Mesodermal cell (in vitro differentiated cells): ENCODE measurements around the gene RNASE8.

Experiments used
- H3K27ac ChIP-seq: 2 replicates; pipeline ENCODE4 v1.7.0; 2013; ENCODE audit warnings: mild to moderate bottlenecking, low read depth, low read length, moderate library complexity; ENCODE audit not compliant: severe bottlenecking
- H3K36me3 ChIP-seq: 2 replicates; pipeline ENCODE4 v1.7.1; 2013; ENCODE audit warnings: mild to moderate bottlenecking, low read length, moderate library complexity; ENCODE audit not compliant: control insufficient read depth, insufficient read depth
- H3K4me1 ChIP-seq: one replicate; pipeline ENCODE4 v1.7.1; 2013; ENCODE audit warnings: mild to moderate bottlenecking, low read length; ENCODE audit not compliant: insufficient read depth, control insufficient read depth, poor library complexity, severe bottlenecking
- H3K4me3 ChIP-seq: 2 replicates; pipeline ENCODE4 v1.7.0; 2013; ENCODE audit warnings: low read length, control low read depth, mild to moderate bottlenecking; ENCODE audit not compliant: insufficient read depth, poor library complexity, severe bottlenecking; ENCODE audit errors: extremely low read depth
- H3K9me3 ChIP-seq: 2 replicates; pipeline ENCODE4 v1.7.1; 2013; ENCODE audit warnings: mild to moderate bottlenecking, low read length, moderate library complexity; ENCODE audit not compliant: control insufficient read depth
- WGBS, 2 experiments: methylation state at CpG; one replicate each; pipeline ENCODE4 v1.1.5; 2013; ENCODE audit warnings: missing lambda C conversion rate in 2 of 2; ENCODE audit not compliant: insufficient coverage in 2 of 2; 5-methylcytosine and 5-hydroxymethylcytosine counted together

Gene RNASE8

DNA sequence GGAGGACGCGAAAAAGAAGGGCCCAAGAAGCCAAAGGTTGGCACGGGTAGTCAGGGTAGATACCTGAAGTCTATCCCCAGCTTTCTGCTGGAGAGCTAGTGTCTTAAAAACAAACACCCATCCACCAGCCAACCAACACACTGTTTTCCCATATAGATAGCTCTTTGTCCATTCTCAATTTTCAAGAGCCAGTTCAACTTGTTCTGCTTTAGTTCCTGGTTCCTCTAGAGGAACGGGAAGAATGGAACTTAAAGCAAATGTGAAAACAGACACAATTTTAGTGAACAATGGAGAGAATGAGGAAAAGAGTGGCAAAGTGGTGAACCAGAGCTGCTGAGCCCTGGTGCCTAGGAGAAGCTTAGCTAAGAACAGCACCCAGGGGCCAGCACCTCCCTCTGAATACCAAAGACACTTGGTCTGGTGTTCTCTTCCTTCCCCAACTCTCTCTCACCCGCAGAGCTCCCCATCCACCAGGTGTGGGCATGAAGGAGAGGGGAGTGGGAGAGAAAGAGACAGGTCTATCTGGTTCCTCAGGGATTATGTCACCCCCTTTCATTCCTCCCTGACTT is 36.6 kb upstream of the RNASE8 start:
- WGBS, 2 experiments, result 91 to 100% methylated on average over 2 to 4 of the region's 5 CpGs
- Histone ChIP-seq H3K4me1 (peaks cover 18% of the 10 kb centered on the region), H3K4me3 (no peak overlapping the region), H3K9me3 (no peaks in the 10 kb centered on the region), H3K36me3 (peaks cover 51% of the 10 kb centered on the region), H3K27ac (no peak overlapping the region)

DNA sequence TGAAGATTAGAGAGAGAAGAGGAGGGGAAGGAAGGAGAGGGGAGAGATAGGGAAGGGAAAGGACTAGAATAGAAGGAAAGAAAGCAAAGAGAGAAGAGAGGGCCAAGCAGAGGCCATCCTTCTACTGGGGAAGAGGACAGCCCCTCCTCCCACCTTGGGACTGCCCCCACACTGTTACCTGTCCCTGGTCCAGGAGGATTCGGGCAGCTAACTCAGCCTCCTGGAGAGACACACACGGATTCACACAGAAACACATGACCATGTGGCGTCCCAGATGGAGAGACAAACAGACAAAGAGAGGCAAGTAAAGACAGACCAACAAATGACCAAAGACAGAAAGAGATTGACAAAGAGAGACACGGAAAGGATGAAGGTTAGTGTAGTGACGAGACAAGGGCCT is 34.9 kb upstream of the RNASE8 start:
- peaks cover 27% of the 10 kb centered on the region for H3K4me1 ChIP-seq
- no peak overlapping the region for H3K27ac ChIP-seq
- H3K9me3 ChIP-seq, result no peaks in the 10 kb centered on the region
- peaks cover 43% of the 10 kb centered on the region for H3K36me3 ChIP-seq
- WGBS, 2 experiments, result 92 to 93% methylated on average over 5 of the region's 5 CpGs
- H3K4me3 ChIP-seq, result no peak overlapping the region

DNA sequence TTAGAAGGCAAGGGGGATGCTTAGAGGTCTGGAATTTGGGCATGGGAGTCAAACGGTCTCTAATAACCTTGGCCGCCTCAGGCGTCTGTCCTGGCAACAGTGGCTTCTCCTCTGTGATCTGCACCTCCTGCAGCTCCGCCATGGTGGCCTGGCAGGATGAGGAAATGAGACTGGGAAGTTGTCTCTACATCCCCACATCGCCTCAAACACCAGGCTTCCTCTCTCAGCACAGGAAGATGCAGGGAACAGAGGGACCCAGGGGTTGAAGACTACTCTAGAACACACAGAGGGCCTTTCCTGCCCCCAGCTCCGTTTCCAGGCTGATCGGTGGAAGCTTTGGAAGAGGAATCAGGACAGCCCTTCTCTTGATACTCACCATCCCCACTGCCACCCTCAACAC is 34.4 kb upstream of the RNASE8 start:
- Histone ChIP-seq H3K36me3 (peaks cover 39% of the 10 kb centered on the region), H3K4me1 (peaks cover 27% of the 10 kb centered on the region), H3K9me3 (no peaks in the 10 kb centered on the region), H3K4me3 (no peak overlapping the region), H3K27ac (no peak overlapping the region)
- WGBS, 2 experiments, result 89 to 94% methylated on average over 5 of the region's 7 CpGs

DNA sequence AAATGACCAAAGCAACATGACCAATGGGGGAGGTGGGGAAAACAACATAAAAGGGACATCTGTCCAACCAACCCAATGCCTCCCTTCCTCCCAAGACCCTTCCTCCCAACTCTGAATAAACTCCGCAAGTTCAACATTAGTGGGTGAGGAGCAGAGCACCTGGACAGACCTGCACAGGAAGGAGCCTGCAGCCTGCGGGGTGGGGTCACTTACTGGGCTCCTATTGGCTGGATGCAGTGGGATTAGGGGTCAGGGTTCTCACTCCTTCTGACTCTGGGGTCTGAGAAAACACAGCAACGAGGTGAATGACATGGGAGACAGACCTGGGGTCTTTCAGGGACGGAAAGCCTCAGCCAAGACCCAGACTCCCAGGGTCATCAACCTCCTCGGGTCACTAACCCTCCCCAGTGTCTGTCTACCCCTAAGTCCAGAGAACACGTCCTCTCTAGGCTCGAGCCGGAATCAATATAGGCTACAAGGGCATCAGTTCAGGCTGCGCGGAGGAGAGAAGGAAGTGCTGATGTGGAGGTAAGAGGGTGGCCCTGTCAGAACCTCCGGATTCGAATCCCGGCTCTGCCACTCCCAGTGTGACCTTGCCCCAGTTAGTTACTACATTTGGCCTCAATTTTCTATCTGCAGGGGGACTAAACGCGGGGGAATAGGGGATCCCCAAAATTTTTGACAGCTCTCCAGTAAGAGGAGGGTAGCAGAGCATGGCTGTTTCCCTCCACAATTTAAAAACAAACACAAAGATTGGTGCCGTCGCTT is 33.6 kb upstream of the RNASE8 start:
- peaks cover 31% of the 10 kb centered on the region for H3K36me3 ChIP-seq
- H3K4me1 ChIP-seq, result peaks cover 27% of the 10 kb centered on the region
- H3K4me3 ChIP-seq, result peak overlapping the region; percentile 59
- H3K9me3 ChIP-seq, result no peaks in the 10 kb centered on the region
- H3K27ac ChIP-seq, result no peak overlapping the region
- WGBS, 2 experiments, result 24 to 69% methylated on average over 2 to 5 of the region's 17 CpGs

DNA sequence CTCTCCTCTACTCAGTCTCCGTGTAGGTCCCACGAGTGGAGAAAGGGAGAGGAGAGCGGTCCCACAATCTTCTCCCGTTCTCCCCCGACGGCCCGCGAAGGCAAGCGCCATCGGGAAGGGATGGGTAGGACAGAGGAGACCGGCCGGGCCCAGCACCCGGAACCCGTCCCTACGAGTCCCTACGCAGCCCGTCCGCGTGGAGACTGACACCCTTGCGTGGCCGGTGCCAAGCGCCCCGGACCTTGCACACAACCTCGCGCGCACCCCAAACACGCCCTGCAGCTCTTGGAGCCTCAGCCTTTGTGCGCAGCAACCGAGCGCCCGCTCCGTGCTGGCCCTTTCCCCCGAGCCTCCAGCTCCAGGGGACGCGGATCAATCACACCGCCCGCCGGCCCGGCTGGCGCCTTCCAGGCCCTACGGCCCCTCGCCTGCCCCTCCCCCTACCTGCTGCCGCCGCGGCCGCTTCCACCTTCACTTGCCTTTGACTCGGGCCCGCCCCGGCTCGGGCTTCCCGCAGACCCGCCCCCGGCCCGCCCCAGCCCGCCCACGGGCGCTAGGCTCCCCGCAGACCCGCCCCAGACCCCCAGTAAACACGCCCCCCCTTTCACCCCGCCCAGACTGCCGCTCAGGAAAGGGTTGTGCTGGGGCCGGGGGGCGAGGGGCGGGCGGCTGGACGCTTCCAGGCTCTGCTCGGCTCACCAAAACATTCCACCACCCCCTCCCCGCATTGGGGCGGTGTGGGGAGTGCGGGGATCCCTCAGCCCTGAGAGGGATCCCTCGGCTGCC is 32.8 kb upstream of the RNASE8 start, which contains the start of gene NDRG2:
TSS of gene NDRG2 (minus strand) at position 477 of the 786 bp plus-strand sequence. CDS start 1,746 bp downstream, outside the sequence.
- H3K4me1 ChIP-seq, result peaks cover 21% of the 10 kb centered on the region
- H3K36me3 ChIP-seq, result peaks cover 23% of the 10 kb centered on the region
- 1 to 2% methylated on average over 22 to 38 of the region's 72 CpGs for WGBS, 2 experiments
- peak within 1 kb of the TSS; percentile 59 for H3K4me3 ChIP-seq
- H3K9me3 ChIP-seq, result no peaks in the 10 kb centered on the region
- peak within 1 kb of the TSS; percentile 83 for H3K27ac ChIP-seq

DNA sequence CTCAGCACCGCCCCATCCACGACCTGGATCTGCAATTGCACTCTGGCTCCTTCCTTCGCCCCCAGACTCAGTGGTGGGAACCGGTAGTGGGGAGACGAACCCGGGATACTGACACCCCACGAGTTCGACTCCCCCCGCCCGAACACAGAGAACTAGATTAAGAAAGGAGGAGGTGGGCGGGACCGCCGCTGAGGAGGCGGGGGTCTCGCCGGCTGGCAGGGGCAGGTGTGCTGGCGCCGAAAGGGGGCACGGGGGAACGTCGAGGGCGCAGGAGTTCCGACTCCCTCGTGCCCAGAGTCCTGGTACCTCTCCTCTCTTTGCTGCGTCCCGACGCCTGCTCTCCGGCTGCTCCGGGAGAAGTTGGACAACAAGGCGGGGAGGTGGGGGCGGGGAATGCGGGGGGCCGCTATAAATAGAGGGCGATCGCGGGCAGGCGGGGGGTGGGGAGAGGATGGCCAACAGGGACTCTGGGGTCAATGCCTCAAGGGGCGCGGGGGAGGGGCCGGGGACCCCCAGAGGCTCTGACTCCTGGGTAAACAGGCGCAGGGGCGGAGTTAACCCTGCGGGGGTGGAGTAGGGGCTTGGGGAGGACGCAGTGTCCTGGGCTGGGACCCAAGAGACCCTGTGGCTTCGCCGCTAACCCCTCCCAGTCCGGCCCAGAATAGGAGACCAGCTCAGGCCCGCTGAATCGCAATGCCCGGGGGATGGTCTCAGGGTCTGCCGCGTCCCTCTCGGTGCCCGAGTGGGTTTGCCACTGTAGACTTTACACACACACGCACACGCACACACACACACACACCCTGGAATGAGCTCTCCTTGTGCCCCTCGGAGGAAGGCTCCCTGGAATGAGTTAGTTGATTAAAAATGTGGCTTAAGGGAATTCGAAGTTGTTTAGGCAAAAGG is 32.0 kb upstream of the RNASE8 start:
- Histone ChIP-seq H3K9me3 (no peaks in the 10 kb centered on the region), H3K4me1 (peaks cover 21% of the 10 kb centered on the region), H3K27ac (peak overlapping the region; percentile 83), H3K4me3 (peak overlapping the region; percentile 59), H3K36me3 (peaks cover 16% of the 10 kb centered on the region)
- WGBS, 2 experiments, result 2 to 5% methylated on average over 24 to 28 of the region's 58 CpGs

DNA sequence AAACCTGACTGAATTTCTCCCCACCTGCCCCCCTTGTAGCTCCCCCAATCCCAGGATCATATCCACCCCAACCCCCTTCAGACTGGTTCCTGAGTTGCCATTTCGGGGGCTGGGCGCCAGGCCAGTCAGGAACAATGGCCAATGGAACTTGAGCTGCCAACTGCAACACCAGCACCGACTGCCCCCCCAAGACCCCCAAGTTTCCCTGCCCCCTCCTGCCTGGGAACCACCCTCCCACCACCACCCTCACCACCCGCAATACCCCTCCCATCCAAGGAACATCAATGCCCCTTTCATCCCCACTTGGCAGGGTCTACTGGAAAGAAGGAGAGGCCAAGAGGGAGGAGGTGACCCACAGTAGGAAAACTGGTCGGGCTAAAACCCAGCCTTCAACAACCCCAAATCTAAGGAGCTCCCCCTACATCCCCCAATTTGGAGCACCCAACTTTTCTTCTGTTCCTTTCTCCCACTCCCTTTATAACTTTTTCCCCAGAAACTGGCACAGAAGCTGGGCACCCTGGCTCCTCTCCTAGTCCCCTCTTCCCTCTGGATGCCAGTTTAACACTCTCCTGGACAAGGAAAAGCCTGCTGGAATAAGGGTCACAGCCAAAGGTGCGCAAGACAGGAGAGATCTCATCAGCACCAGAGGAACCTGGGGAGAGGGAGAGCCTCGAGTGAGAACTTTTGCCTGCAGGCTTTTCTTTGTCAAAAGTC is 31.2 kb upstream of the RNASE8 start:
- peak overlapping the region; percentile 83 for H3K27ac ChIP-seq
- H3K9me3 ChIP-seq, result no peaks in the 10 kb centered on the region
- peaks cover 8% of the 10 kb centered on the region for H3K36me3 ChIP-seq
- 46 to 56% methylated on average over 2 to 3 of the region's 7 CpGs for WGBS, 2 experiments
- H3K4me1 ChIP-seq, result peaks cover 21% of the 10 kb centered on the region
- H3K4me3 ChIP-seq, result peak overlapping the region; percentile 59

DNA sequence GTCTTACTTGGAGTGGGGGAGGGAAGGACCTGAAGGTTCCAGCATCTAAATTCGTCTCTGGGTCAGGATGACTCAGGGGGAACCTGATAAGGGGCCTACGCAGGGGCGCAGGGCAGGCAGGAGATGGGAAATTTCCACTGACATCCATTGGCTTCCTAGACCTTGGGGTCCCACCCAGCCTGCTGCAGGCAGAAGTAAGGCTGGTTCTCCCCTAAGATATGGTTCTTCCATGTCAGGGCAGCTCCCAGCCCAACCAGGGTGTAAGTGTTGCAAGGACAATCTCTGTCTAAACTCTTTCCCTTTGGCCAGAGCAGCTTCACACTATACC is 30.7 kb upstream of the RNASE8 start:
- Histone ChIP-seq H3K36me3 (peaks cover 3% of the 10 kb centered on the region), H3K27ac (peak overlapping the region; percentile 83), H3K9me3 (no peaks in the 10 kb centered on the region), H3K4me1 (peaks cover 21% of the 10 kb centered on the region), H3K4me3 (no peak overlapping the region)
- 41 to 59% methylated on average over 2 to 3 of the region's 3 CpGs for WGBS, 2 experiments

DNA sequence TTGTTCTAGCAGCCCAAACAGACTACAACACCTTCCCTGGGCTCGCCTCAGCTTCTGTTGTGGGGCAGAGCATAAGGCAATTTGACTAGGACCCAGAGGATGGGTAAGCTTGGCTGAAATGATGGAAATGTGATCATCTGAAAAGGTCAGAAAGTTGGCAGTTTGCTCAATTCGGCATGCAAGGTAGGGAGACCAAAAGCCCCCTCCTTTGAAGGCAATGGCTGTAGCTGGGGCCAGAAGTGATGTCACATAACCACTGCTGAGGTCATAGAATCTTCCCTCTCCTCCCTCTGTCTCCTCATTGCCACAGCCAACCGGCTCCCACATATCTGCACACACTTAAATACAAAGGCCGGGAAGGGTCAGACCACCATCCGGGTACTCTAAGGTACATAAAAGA is 27.7 kb upstream of the RNASE8 start, which contains the start of gene TPPP2:
TSS of gene TPPP2 (plus strand) at position 301 of the 400 bp plus-strand sequence. CDS start 365 bp downstream, outside the sequence.
- H3K4me1 ChIP-seq, result peaks cover 14% of the 10 kb centered on the region
- no peak within 1 kb of the TSS for H3K27ac ChIP-seq
- no peaks in the 10 kb centered on the region for H3K9me3 ChIP-seq
- H3K36me3 ChIP-seq, result no peaks in the 10 kb centered on the region
- WGBS, 2 experiments, result 86 to 95% methylated on average over 3 of the region's 5 CpGs
- H3K4me3 ChIP-seq, result no peak within 1 kb of the TSS
